Natural killer cell (primary cell): Measurements from ENCODE around the gene LEF1. TPM values are rescaled to one million over a fixed set of nuclear protein-coding genes. Genes with fewer than 3 reads are reported as not detected.

Experiments used
- ATAC-seq, 3 donors: fragments of 150-1000 bp in 2 of 3; fragments of 200-7000 bp in 1 of 3; cut with Tn5 transposase; 1 replicate in 1 of 3; 2 replicates in 2 of 3; pipeline ENCODE4 v1.10.0; 2021; ENCODE audit warnings: mild to moderate bottlenecking in 2 of 3, moderate library complexity in 2 of 3
- DNase-seq, 2 donors: peaks; one replicate each; pipeline versions ENCODE4 v3.0.0 to v3.0.0-alpha.2; 2013 to 2021; ENCODE audit warnings: mixed read lengths in 1 of 2
- H3K27ac ChIP-seq: one replicate; pipeline ENCODE4 v1.5.1; 2013; ENCODE audit warnings: mild to moderate bottlenecking, low read length
- H3K27me3 ChIP-seq: one replicate; pipeline ENCODE4 v1.6.1; 2013; ENCODE audit warnings: low read length; ENCODE audit not compliant: control insufficient read depth, insufficient read depth
- H3K36me3 ChIP-seq: one replicate; pipeline ENCODE4 v1.6.1; 2013; ENCODE audit warnings: low read length; ENCODE audit not compliant: control insufficient read depth, insufficient read depth
- H3K4me1 ChIP-seq: one replicate; pipeline ENCODE4 v1.6.1; 2013; ENCODE audit warnings: low read length; ENCODE audit not compliant: control insufficient read depth, insufficient read depth
- H3K4me3 ChIP-seq: one replicate; pipeline ENCODE4 v1.5.1; 2013; ENCODE audit warnings: low read length
- H3K9me3 ChIP-seq: one replicate; pipeline ENCODE4 v1.6.1; 2013; ENCODE audit warnings: low read length; ENCODE audit not compliant: control insufficient read depth, insufficient read depth
- H3K27ac Mint-ChIP-seq, 2 donors: one replicate each; pipeline ENCODE4 v1.8.0; 2022; ENCODE audit warnings: mild to moderate bottlenecking in 2 of 2, mixed read lengths in 2 of 2, moderate library complexity in 1 of 2
- H3K27me3 Mint-ChIP-seq, 2 donors: one replicate each; pipeline ENCODE4 v1.8.0; 2022; ENCODE audit warnings: low read depth in 2 of 2, mixed read lengths in 2 of 2
- H3K36me3 Mint-ChIP-seq: one replicate; pipeline ENCODE4 v1.8.0; 2022; ENCODE audit warnings: mixed read lengths
- H3K4me1 Mint-ChIP-seq, 2 donors: one replicate each; pipeline ENCODE4 v1.8.0; 2022; ENCODE audit warnings: mixed read lengths in 2 of 2
- H3K4me3 Mint-ChIP-seq: one replicate; pipeline ENCODE4 v1.8.0; 2022; ENCODE audit warnings: mild to moderate bottlenecking, moderate library complexity, mixed read lengths
- H3K9me3 Mint-ChIP-seq, 2 donors: one replicate each; pipeline ENCODE4 v1.8.0; 2022; ENCODE audit warnings: mixed read lengths in 2 of 2
- CTCF ChIP-seq: fragments of 200-600 bp; IDR thresholded peaks from one replicate; pipeline ENCODE4 v1.8.0; 2022; ENCODE audit warnings: antibody characterized with exemption
- WGBS: methylation state at CpG from one replicate; pipeline ENCODE4 v1.1.7; 2013; ENCODE audit warnings: missing lambda C conversion rate; ENCODE audit not compliant: insufficient coverage; 5-methylcytosine and 5-hydroxymethylcytosine counted together
- intact Hi-C: fragments of 100-400 bp; cut with micrococcal nuclease; formaldehyde crosslinking; loops from one replicate; pipeline ENCODE4 v1.14.2; 2022
- total RNA-seq, 4 donors: library from RNA; stranded (reverse); fragments of 120-200 nt in 1 of 4; gene quantifications; one replicate each; pipeline versions ENCODE4 v1.2.3 to v1.2.4, GENCODE V29; 2013 to 2022

The LEF1 gene
- total RNA-seq, 3 donors from 2014 or later (not counting 1 experiment from before 2014, with no cell fraction given), result 18.7 to 39.8 (median 24.5) TPM

GRCh38 chr4:108116423-108117168 lies 52.1 kb downstream of the LEF1 start:
- Histone ChIP-seq H3K27me3 (no peaks in the 10 kb centered on the region), H3K9me3 (no peaks in the 10 kb centered on the region), H3K4me1 (peaks cover 46% of the 10 kb centered on the region), H3K27ac (peak overlapping the region; percentile 43), H3K4me3 (no peak overlapping the region), H3K36me3 (no peaks in the 10 kb centered on the region)
- H3K9me3 Mint-ChIP-seq, result no peaks in the 10 kb centered on the region
- peak overlapping the region; percentile 77 for H3K4me3 Mint-ChIP-seq
- H3K36me3 Mint-ChIP-seq, result no peaks in the 10 kb centered on the region
- peak overlapping the region; percentile 52 to 77 for H3K27ac Mint-ChIP-seq
- intact Hi-C loops, result loop anchor here (5.0 kb wide), 1 partner anchor 56 kb away; no protein-coding TSS in a partner anchor
- 27% methylated on average over 3 of the region's 3 CpGs for WGBS
- DNase-seq, result peak in 1 of 2 donors; percentile 62
- no peaks in the 10 kb centered on the region for H3K27me3 Mint-ChIP-seq
- TF ChIP-seq CTCF, result no peak
- H3K4me1 Mint-ChIP-seq, result peaks cover 72 to 82% of the 10 kb centered on the region in 2 donors
- ATAC-seq, result peak; percentile 68 to 73 (median 69)

GRCh38 chr4:108115168-108115526 lies 53.6 kb downstream of the LEF1 start:
- no peaks in the 10 kb centered on the region for H3K36me3 ChIP-seq
- intact Hi-C loops, result loop anchor here (5.0 kb wide), 1 partner anchor 57 kb away; no protein-coding TSS in a partner anchor
- H3K4me3 Mint-ChIP-seq, result peak overlapping the region; percentile 45
- H3K4me1 ChIP-seq, result peaks cover 54% of the 10 kb centered on the region
- H3K4me1 Mint-ChIP-seq, result peaks cover 83 to 86% of the 10 kb centered on the region in 2 donors
- ATAC-seq (no peak), DNase-seq (no peak)
- peak overlapping the region; percentile 52 to 77 for H3K27ac Mint-ChIP-seq
- no peaks in the 10 kb centered on the region for H3K27me3 Mint-ChIP-seq
- no peaks in the 10 kb centered on the region for H3K27me3 ChIP-seq
- no peaks in the 10 kb centered on the region for H3K9me3 ChIP-seq
- 97% methylated on average over 2 of the region's 2 CpGs for WGBS
- H3K27ac ChIP-seq, result no peak overlapping the region
- no peak overlapping the region for H3K4me3 ChIP-seq
- H3K9me3 Mint-ChIP-seq, result no peaks in the 10 kb centered on the region
- no peak for TF ChIP-seq CTCF
- H3K36me3 Mint-ChIP-seq, result no peaks in the 10 kb centered on the region

- intact Hi-C loops, result no loop called here
- Mint-ChIP-seq H3K36me3 (no peaks in the 10 kb centered on the region), H3K27me3 (no peaks in the 10 kb centered on the region), H3K27ac (peak overlapping the region; percentile 52 to 77), H3K4me3 (no peak overlapping the region), H3K4me1 (peaks cover 88 to 91% of the 10 kb centered on the region in 2 donors), H3K9me3 (no peaks in the 10 kb centered on the region)
- TF ChIP-seq CTCF, result no peak
- Histone ChIP-seq H3K9me3 (no peaks in the 10 kb centered on the region), H3K27me3 (no peaks in the 10 kb centered on the region), H3K27ac (no peak overlapping the region), H3K4me3 (no peak overlapping the region), H3K36me3 (no peaks in the 10 kb centered on the region), H3K4me1 (peaks cover 54% of the 10 kb centered on the region)
- 85% methylated on average over 6 of the region's 6 CpGs for WGBS
- DNase-seq (peak in 1 of 2 donors; percentile 43), ATAC-seq (no peak)
These were observed 54.2 kb downstream of the LEF1 start for GRCh38 chr4:108114503-108114902.
